ENCODE data around the gene WDR64.

Gene WDR64

DNA sequence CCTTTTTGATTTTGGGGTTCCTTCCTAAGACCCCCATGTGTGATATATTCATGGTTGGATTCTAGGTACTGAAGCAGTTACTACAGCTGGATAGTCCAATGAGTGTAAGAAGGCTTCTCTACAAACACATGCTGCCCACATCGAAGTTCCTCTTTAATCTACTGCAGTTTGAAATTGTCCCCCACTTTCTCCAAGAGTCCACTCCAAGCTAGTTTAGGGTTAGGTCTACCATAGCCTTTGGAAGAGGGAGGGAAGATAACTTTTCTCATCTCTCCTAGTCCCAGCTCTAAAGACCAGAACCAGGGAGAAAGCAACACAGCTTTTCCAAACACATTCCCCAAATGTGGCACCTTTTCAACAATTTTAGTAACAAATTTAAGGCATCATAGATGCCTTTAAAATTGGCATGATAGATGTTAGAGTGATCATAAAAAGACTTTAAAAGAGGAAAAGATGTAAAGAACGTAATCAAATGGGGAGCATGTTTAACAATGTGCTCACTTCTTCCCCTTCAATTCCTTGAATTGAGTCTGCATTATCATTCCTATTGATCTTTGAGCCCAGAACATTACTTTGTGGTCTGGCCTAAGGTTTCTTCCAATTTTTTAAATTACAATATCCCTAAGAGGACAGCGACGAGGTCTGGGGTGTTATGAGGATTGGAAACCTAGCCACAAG is 194.9 kb downstream of the WDR64 start:
- DNase-seq (ENCODE audit: low read depth): no peak
- TF ChIP-seq, protein P1, sequence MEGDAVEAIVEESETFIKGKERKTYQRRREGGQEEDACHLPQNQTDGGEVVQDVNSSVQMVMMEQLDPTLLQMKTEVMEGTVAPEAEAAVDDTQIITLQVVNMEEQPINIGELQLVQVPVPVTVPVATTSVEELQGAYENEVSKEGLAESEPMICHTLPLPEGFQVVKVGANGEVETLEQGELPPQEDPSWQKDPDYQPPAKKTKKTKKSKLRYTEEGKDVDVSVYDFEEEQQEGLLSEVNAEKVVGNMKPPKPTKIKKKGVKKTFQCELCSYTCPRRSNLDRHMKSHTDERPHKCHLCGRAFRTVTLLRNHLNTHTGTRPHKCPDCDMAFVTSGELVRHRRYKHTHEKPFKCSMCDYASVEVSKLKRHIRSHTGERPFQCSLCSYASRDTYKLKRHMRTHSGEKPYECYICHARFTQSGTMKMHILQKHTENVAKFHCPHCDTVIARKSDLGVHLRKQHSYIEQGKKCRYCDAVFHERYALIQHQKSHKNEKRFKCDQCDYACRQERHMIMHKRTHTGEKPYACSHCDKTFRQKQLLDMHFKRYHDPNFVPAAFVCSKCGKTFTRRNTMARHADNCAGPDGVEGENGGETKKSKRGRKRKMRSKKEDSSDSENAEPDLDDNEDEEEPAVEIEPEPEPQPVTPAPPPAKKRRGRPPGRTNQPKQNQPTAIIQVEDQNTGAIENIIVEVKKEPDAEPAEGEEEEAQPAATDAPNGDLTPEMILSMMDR (IDR thresholded peaks at IDR 0.05; ENCODE audit: low read depth, low read length, missing control alignments): no peak
- peak overlapping the region; percentile 91 for H3K4me3 ChIP-seq (ENCODE audit: low read depth, low read length)

DNA sequence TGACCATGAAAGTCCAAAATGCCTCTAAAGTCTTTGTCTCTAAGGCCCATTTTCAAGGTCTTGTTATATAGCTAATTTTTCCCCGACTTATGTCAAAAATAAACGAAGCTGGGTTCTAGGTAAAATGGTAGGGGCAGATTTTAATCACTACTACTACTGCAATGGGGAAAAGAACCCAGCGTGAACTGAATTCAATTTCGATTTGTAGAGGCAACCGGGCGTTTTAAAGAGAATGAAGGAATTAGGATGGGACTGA is 195.4 kb downstream of the WDR64 start:
- DNase-seq (ENCODE audit: low read depth): no peak
- TF ChIP-seq, protein P1 (IDR thresholded peaks at IDR 0.05; ENCODE audit: low read depth, low read length, missing control alignments): no peak
- H3K4me3 ChIP-seq (ENCODE audit: low read depth, low read length): peak overlapping the region; percentile 91

DNA sequence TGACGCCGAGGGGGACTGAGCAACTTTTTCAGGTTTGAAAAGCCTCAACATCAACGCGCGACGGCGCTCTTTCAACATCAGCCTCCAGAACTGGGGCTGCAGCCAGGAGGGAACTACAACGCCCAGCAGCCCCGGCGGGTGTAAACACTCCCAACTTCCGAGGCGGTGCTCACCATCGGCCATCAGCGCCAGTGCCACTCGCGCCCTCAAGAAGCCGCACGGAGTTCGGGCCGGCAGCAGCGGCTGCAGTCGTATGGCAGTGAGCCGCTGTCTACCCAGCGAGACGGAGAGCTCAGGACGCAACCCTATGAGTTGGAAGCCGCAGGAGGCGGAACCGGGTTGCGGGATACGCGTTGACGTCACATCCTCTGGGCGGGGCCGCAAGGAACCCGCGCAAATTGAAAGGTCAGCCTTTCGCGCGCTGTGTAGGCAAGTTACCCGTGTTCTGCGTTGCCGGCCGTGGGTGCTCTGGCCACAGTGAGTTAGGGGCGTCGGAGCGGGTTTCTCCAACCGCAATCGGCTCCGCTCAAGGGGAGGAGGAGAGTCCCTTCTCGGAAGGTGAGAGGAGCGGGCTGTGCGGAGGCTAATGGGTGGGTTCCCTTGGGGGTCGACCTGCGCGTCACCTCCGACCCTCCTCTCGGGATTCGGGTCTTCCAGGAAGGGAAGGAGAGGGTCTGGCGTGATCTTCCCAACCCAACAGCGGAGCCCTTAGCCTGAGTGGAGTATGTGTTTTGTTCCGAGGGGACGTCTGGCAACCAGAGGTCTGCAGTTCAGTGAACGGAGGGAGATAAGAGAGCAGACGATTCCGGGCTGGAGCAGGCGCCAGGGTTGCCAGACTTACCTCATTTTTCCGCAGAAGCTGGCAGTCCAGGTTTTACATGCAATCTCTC is 196.0 kb downstream of the WDR64 start, which contains the start of gene EXO1:
Gene EXO1, plus strand, starts transcription at position 409 of the 890 bp plus-strand sequence. CDS start 2,222 bp downstream, outside the sequence.
- peak; percentile 80 for DNase-seq (ENCODE audit: low read depth)
- TF ChIP-seq, protein P1 (IDR thresholded peaks at IDR 0.05; ENCODE audit: low read depth, low read length, missing control alignments): peak; percentile 62
- peak within 1 kb of the TSS; percentile 91 for H3K4me3 ChIP-seq (ENCODE audit: low read depth, low read length)

DNA sequence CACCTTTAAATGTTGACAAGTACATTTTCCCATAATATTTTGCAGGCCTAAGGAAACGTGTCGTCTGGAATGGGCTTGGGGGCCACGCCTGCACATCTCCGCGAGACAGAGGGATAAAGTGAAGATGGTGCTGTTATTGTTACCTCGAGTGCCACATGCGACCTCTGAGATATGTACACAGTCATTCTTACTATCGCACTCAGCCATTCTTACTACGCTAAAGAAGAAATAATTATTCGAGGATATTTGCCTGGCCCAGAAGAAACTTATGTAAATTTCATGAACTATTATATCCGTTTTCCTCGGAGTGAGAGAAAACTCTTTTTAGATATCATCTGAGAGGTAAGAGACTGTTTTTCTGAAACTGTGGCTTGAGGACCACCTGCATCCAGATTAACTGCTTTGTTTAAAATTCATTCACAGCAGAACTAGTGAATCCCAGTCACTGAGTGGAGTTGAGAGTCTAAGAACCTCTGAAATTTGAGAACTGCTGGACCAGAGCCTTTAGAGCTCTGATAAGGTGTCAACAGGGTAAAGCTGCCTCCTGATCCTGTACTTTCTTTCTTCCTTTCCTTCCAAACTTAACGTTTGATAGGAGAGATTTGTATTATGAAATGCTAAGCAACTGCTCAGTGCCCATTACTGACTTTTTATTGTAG is 196.7 kb downstream of the WDR64 start:
- H3K4me3 ChIP-seq (ENCODE audit: low read depth, low read length): peak overlapping the region; percentile 91
- no peak for DNase-seq (ENCODE audit: low read depth)
- TF ChIP-seq, protein P1 (IDR thresholded peaks at IDR 0.05; ENCODE audit: low read depth, low read length, missing control alignments): no peak

DNA sequence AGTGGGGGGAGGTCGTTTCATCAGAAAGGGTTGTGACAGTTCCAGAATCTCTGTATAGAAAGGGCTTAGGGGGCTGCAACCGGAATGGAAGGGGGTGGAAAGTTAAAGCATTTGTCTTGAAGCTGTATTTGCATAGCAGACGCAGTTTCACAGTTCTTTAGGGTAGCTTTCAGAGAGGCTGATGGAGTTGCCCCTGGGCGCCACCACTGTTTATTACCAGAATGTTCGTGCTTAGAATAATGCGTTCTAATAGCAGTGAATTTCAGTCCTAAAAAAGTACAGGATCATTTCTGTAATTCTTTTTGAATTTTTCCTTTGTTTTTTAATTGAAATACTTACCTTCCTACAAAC is 197.2 kb downstream of the WDR64 start:
- DNase-seq (ENCODE audit: low read depth): no peak
- peak overlapping the region; percentile 91 for H3K4me3 ChIP-seq (ENCODE audit: low read depth, low read length)

More for the DNA sequence above, 197.2 kb downstream of the WDR64 start:
- TF ChIP-seq, protein P1 (IDR thresholded peaks at IDR 0.05; ENCODE audit: low read depth, low read length, missing control alignments): no peak
